8988T (cell line): ENCODE measurements around the gene ARID1A.
A peak's percentile ranks its signal among the peaks of the same experiment; 100 is the strongest.
"Not testable (repeated sequence)": the region's sequence is repeated elsewhere in the genome, so short reads cannot be mapped to it uniquely, and the experiment has no call there.

Source experiments
- DNase-seq: peaks from one replicate; pipeline ENCODE4 v3.0.0; 2011

ARID1A gene

DNA sequence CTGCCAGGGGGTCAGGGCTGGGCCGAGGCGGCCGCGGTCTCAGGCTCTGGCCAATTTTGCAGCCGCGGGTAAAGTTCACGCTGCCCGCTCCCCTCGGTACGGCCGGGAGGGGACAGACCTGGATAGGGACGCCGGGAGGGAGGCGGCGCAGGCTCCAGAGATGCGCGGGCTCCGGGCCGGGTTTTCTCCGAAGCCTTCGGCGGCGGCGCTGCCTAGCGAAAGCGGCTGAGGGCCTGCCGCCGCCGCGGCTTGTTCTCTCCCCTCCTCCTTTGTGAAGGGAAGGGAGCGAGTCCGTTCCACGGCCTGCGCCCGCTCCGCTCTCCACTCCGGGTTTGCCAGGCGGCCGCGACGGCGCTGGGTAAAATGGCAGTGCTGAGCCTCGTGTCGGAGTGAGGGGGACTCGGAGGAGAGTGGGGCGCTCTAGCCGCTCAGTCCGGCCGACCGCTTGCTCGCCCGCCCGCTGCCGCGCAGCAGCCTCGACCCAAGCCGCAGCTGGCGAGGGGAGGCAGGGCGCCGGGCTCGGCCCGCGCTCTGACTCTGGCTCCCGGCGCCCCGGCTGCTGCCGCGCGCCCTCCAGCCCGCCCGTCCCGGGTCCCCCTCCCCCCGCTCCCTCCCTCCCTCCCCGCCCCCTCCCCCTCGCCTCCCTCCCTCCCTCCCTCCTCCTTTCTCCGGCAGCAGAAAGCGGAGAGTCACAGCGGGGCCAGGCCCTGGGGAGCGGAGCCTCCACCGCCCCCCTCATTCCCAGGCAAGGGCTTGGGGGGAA lies at the start of gene ARID1A:
Gene ARID1A (plus strand): TSS at position 660 of the 763 bp plus-strand sequence. CDS start 389 bp downstream, outside the sequence.
- DNase-seq, result peak; percentile 59

GRCh38 chr1:26664802-26665201 lies 31.0 kb upstream of the ARID1A start:
- DNase-seq, result no peak

GRCh38 chr1:26666855-26667254 lies 29.0 kb upstream of the ARID1A start:
- no peak for DNase-seq

DNA sequence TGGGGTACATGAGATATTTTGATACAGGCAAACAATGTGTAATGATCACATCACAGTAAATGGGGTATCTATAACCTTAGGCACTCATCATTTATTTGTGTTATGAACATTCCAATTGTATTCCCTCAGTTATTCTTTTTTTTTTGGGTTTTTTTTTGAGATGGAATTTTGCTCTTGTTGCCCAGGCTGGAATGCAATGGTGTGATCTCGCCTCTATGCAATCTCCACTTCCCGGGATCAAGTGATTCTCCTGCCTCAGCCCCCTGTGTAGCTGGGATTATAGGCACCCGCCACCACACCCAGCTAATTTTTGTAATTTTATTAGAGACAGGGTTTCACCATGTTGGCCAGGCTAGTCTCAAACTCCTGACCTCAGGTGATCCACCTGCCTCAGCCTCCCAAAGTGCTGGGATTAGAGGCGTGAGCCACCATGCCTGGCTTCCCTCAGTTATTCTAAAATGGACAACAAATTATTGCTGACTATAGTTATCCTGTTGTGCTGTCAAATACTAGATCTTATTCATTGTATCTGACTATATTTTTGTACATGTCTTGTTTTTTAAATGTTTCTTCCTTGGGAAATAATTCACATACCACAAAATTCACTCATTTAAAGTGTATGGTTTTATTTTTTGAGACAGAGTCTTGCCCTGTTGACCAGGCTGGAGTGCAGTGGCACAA lies 27.6 kb upstream of the ARID1A start:
- not testable (repeated sequence) for DNase-seq

- peak; percentile 37 for DNase-seq
These were observed 18.3 kb upstream of the ARID1A start for GRCh38 chr1:26677306-26678115.

DNA sequence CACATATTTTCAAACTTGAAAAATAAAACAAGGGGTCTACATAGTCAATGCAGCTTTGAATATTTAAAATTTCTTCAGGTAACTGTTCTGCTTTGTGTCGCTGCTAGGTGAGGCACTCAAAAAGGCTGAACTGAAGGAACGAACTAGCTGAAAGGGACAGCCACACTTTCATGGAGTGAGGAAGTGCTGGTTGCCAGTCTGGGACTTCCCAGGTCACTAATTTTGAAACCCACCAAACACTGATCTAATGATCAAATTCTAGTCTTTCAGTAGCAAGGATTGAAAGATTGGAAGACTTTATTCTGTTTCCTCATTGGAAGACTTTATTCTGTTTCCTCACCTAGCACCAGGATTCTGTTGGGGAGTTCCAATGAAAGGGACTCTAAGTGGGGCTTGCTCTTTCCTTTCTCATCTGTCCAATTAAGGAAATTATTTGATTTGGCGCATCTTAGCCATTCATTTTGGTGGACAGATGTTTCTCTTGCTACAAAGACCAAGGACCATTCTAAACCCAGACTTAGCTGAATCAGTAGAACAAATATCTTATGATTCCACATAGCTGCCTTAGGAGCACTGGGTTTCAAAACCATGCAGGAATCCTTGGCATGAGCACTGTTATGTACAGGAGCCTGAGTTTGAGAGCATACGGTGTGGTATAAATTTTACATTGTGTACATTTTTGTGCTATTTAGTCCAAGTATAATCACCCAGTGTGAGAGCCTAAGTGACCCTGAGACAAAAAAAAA lies 10.9 kb upstream of the ARID1A start:
- no peak for DNase-seq

- DNase-seq, result no peak
These were observed 9.0 kb upstream of the ARID1A start for GRCh38 chr1:26686795-26687194.

- no peak for DNase-seq
These were observed 6.3 kb upstream of the ARID1A start for GRCh38 chr1:26689504-26689903.

GRCh38 chr1:26690157-26690556 lies 5.7 kb upstream of the ARID1A start:
- DNase-seq, result no peak

DNA sequence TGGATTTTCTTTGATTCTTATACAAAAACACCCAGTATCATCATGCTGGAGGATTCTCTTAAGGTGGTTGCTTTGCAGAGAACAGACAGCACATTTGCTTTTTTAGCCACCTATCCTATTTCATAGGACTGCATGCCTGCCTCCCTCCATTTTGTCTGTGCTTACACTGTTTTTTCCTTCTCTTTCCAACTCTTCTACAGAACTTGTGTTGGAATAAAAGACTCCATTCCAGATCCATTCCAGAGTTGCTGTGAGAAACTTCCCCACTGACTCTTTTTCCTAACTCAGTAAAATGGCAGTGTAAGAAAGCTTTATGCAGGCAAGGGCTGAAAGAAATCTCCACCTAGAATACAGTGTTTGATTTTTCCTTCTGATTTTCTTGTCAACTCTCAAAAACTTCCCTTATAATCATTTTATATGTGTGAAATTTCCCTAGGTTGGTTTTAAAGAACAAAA lies 5.2 kb upstream of the ARID1A start:
- no peak for DNase-seq

DNA sequence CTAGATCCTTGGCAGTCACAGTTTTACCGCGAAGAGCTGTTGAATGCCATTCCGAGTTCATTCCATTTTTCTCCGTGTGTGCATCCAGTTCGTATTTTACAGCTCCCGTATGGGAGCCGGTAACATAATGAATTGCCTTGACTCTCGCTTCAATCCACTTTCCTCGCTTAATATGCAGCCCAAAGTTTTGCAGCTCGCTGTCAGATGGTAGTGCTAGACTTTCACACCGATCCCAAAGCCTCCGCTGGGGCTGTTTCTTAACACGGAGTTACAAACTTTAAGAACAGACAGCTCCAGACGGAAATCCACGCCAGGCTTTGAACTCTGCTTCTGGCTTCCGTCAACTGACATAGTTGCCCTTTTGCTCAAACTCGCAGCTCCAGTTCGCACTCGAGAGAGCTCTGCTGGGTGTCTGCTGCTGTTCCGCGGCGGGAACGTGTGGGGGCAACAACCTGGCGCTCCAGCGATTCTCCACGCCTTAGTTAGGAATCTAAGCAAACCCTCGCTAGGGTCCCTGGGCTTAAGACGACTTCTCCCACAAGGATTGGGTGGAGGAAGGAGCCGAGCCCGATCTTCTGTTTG lies 3.5 kb upstream of the ARID1A start:
- DNase-seq, result peak; percentile 53

- peak; percentile 63 for DNase-seq
These were observed 2.9 kb upstream of the ARID1A start for GRCh38 chr1:26692793-26693490.

- DNase-seq, result no peak
These were observed 1.9 kb upstream of the ARID1A start for GRCh38 chr1:26693599-26694572.

- no peak for DNase-seq
These were observed 1.0 kb upstream of the ARID1A start for GRCh38 chr1:26694638-26695355.

GRCh38 chr1:26696119-26696653 lies 371 bp downstream of the ARID1A start:
- DNase-seq, result no peak

- no peak for DNase-seq
These were observed 1.0 kb downstream of the ARID1A start for GRCh38 chr1:26696654-26697430.

GRCh38 chr1:26697431-26697977 lies 1.7 kb downstream of the ARID1A start:
- no peak for DNase-seq
